Endothelial cell of umbilical vein (primary cell): Measurements from ENCODE around the gene VASN. TPM values are rescaled to one million over a fixed set of nuclear protein-coding genes. Genes with fewer than 3 reads are reported as not detected.
A peak's percentile ranks its signal among the peaks of the same experiment; 100 is the strongest.

Experiments
- BruUV-seq: library from RNA; stranded (reverse); fragments of 400-500 nt; replicated peaks from 2 replicates; lab custom pipeline; 2021; lab: Mats Ljungman, UMichigan
- CTCF ChIA-PET: fragments of 300-600, 350-600 bp; sonication (Branson Sonifier 250); formaldehyde crosslinking; loops from one replicate; lab custom pipeline; 2021; ENCODE audit warnings: antibody characterized with exemption, inconsistent platforms; lab: Charles Lee
- POLR2A ChIA-PET: fragments of 300-600, 350-600 bp; sonication (Branson Sonifier 250); formaldehyde crosslinking; loops from one replicate; lab custom pipeline; 2021; ENCODE audit warnings: antibody characterized with exemption, inconsistent platforms; lab: Charles Lee
- DNase-seq: peaks from one replicate; pipeline ENCODE4 v3.0.0-alpha.2; 2011; ENCODE audit warnings: low read depth, low spot score
- FAIRE-seq: peaks from 2 replicates; lab custom pipeline; 2011; peaks lifted over from hg19 to GRCh38; lab: Jason Lieb, UNC
- H2AFZ ChIP-seq: 2 replicates; pipeline ENCODE4 v1.6.0; 2012; ENCODE audit warnings: low read depth, low read length, control low read depth, inconsistent platforms
- H3K27ac ChIP-seq: 2 replicates; pipeline ENCODE4 v1.5.1; 2011; ENCODE audit warnings: low read depth, mild to moderate bottlenecking, control low read depth, low read length, moderate library complexity; ENCODE audit not compliant: insufficient read depth
- H3K27me3 ChIP-seq, 2 experiments: 2 replicates each; pipeline versions ENCODE4 v1.6.0 to v1.6.1; 2011; ENCODE audit warnings: low read length in 2 of 2, mixed read lengths in 1 of 2; ENCODE audit not compliant: control insufficient read depth in 2 of 2, insufficient read depth in 2 of 2
- H3K36me3 ChIP-seq, 2 experiments: 2 replicates in 1 of 2; 3 replicates in 1 of 2; pipeline ENCODE4 v1.5.1; 2011; ENCODE audit warnings: low read length in 2 of 2, mild to moderate bottlenecking in 1 of 2, moderate library complexity in 1 of 2; ENCODE audit not compliant: control insufficient read depth in 2 of 2, insufficient read depth in 2 of 2; ENCODE audit errors: extremely low read depth in 1 of 2
- H3K4me1 ChIP-seq: 3 replicates; pipeline ENCODE4 v1.5.1; 2011; ENCODE audit warnings: mild to moderate bottlenecking, low read length; ENCODE audit not compliant: control insufficient read depth, insufficient read depth; ENCODE audit errors: extremely low read depth
- H3K4me2 ChIP-seq: 2 replicates; pipeline ENCODE4 v1.6.1; 2011; ENCODE audit warnings: low read length, control low read depth, mixed read lengths; ENCODE audit not compliant: insufficient read depth
- H3K4me3 ChIP-seq, 3 experiments: fragments of 200-600 bp in 1 of 3; sonication (generic), shearing (Covaris generic) in 1 of 3; replicated peaks in 1 of 3; 2 replicates each; pipeline ENCODE4 v1.5.1; 2011 to 2016; ENCODE audit warnings: control low read depth in 3 of 3, low read length in 3 of 3, mild to moderate bottlenecking in 2 of 3, inconsistent platforms in 1 of 3, low read depth in 1 of 3, moderate library complexity in 1 of 3; ENCODE audit not compliant: insufficient read depth in 1 of 3
- H3K79me2 ChIP-seq: 2 replicates; pipeline ENCODE4 v1.6.0; 2012; ENCODE audit warnings: low read length, inconsistent platforms; ENCODE audit not compliant: control insufficient read depth, insufficient read depth
- H3K9ac ChIP-seq: replicated peaks from 2 replicates; pipeline ENCODE3; 2011; ENCODE audit warnings: low read length, control low read depth; ENCODE audit not compliant: insufficient read depth; ENCODE audit errors: extremely low read depth
- H3K9me1 ChIP-seq: replicated peaks from 3 replicates; pipeline ENCODE4 v1.6.0; 2011; ENCODE audit warnings: mild to moderate bottlenecking, low read length; ENCODE audit not compliant: control insufficient read depth, insufficient read depth; ENCODE audit errors: extremely low read depth
- H3K9me3 ChIP-seq: replicated peaks from 2 replicates; pipeline ENCODE4 v1.5.1; 2012; ENCODE audit warnings: low read length, inconsistent platforms; ENCODE audit not compliant: control insufficient read depth, insufficient read depth
- H4K20me1 ChIP-seq: replicated peaks from 2 replicates; pipeline ENCODE3; 2011; ENCODE audit warnings: mild to moderate bottlenecking, low read length; ENCODE audit not compliant: control insufficient read depth, insufficient read depth; ENCODE audit errors: extremely low read depth
- CTCF ChIP-seq, 2 donors: IDR thresholded peaks; 1 replicate in 1 of 2; 2 replicates in 1 of 2; pipeline ENCODE4 v1.5.1; 2011; ENCODE audit warnings: low read length in 2 of 2, mild to moderate bottlenecking in 2 of 2, moderate library complexity in 2 of 2, control low read depth in 1 of 2, inconsistent platforms in 1 of 2, low read depth in 1 of 2; ENCODE audit not compliant: insufficient read depth in 1 of 2; ENCODE audit errors: extremely low read depth in 1 of 2
- POLR2AphosphoS5 ChIP-seq: IDR thresholded peaks from 2 replicates; pipeline ENCODE4 v1.6.1; 2012; ENCODE audit warnings: low read depth, mild to moderate bottlenecking, control low read depth, low read length, moderate library complexity; ENCODE audit not compliant: insufficient read depth
- dilution Hi-C: fragments of 300-500 bp; cut with MboI; formaldehyde crosslinking; loops from one replicate; pipeline ENCODE4 v1.15.0; 2019; ENCODE audit warnings: low sequenced_read_pairs; ENCODE audit not compliant: extremely low pct_ligation_motif_present
- intact Hi-C: fragments of 100-400 bp; cut with micrococcal nuclease; formaldehyde crosslinking; loops from one replicate; pipeline ENCODE4 v1.10.0; 2022
- polyA plus RNA-seq, 4 experiments: library from polyadenylated mRNA; depleted of rRNA in 3 of 4; stranded (reverse) in 3 of 4; unstranded in 1 of 4; fragments of >200 nt; gene quantifications; 2 replicates each; pipeline versions ENCODE4 v1.2.1 to v1.2.3, GENCODE V29; 2011 to 2012; ENCODE audit warnings: missing spikeins in 1 of 4
- total RNA-seq: library from RNA; stranded (reverse); gene quantifications from 2 replicates; pipeline ENCODE4 v1.2.3, GENCODE V29; 2021

VASN gene
- total and polyA plus RNA-seq, 2 donors (not counting 3 experiments of a cell fraction or from before 2014, with no cell fraction given): 0.41 to 0.42 TPM

GRCh38 chr16:4404247-4404966 is 32.8 kb downstream of the VASN start:
- H3K79me2 ChIP-seq: peaks cover 3% of the 10 kb centered on the region
- peak; percentile 44 for DNase-seq
- ChIA-PET POLR2A (interaction anchor here (0.6 kb wide), 1 partner anchor 142 kb away, joined by 3 read pairs; no protein-coding TSS in a partner anchor), CTCF (interaction anchor here (0.8 to 5.4 kb wide), 23 partner anchors 12 to 421 kb away, joined by 3 to 102 read pairs (median 18); partner anchors contain the start of genes CORO7, PAM16 and TFAP4)
- H3K4me1 ChIP-seq: peaks cover 18% of the 10 kb centered on the region
- peaks cover 6 to 25% of the 10 kb centered on the region in 2 experiments for H3K36me3 ChIP-seq
- TF ChIP-seq POLR2AphosphoS5: no peak
- peak; percentile 76 for TF ChIP-seq CTCF (IDR thresholded peaks at IDR 0.05; ENCODE audit: extremely low read depth in 1 of 2, insufficient read depth in 1 of 2, low read depth in 1 of 2, low read length in 2 of 2)
- FAIRE-seq: peak; percentile 46
- no TSS peak for BruUV-seq
- H3K27ac ChIP-seq: no peak overlapping the region
- intact Hi-C loops (loop anchor here (5.0 kb wide), 1 partner anchor 132 kb away; the partner anchor contains the start of gene TFAP4), dilution Hi-C loops (no loop called here)
- no peaks in the 10 kb centered on the region for H3K9me1 ChIP-seq
- H4K20me1 ChIP-seq: no peaks in the 10 kb centered on the region
- no peaks in the 10 kb centered on the region for H3K9me3 ChIP-seq
- H3K4me2 ChIP-seq: no peak overlapping the region
- H2AFZ ChIP-seq: no peak overlapping the region
- no peaks in the 10 kb centered on the region for H3K27me3 ChIP-seq
- H3K4me3 ChIP-seq: no peak overlapping the region
- H3K9ac ChIP-seq: no peak overlapping the region
